GM12892 (cell line): ENCODE measurements around the gene LRRC53.
A peak's percentile ranks its signal among the peaks of the same experiment; 100 is the strongest.

Experiments
- DNase-seq: peaks from one replicate; pipeline ENCODE4 v3.0.0; 2011; ENCODE audit not compliant: insufficient read length
- FAIRE-seq: peaks from 2 replicates; lab custom pipeline; 2011; peaks lifted over from hg19 to GRCh38; lab: Jason Lieb, UNC
- POLR2A ChIP-seq: IDR thresholded peaks from 2 replicates; pipeline ENCODE4 v1.6.1; 2011; ENCODE audit warnings: low read depth, low read length, control low read depth
- POLR2AphosphoS5 ChIP-seq: IDR thresholded peaks from 2 replicates; pipeline ENCODE4 v1.6.1; 2011; ENCODE audit warnings: low read depth, low read length, control low read depth
- TAF1 ChIP-seq: IDR thresholded peaks from 2 replicates; pipeline ENCODE4 v1.6.1; 2011; ENCODE audit warnings: low read depth, mild to moderate bottlenecking, control low read depth, low read length, borderline replicate concordance

Gene LRRC53

DNA sequence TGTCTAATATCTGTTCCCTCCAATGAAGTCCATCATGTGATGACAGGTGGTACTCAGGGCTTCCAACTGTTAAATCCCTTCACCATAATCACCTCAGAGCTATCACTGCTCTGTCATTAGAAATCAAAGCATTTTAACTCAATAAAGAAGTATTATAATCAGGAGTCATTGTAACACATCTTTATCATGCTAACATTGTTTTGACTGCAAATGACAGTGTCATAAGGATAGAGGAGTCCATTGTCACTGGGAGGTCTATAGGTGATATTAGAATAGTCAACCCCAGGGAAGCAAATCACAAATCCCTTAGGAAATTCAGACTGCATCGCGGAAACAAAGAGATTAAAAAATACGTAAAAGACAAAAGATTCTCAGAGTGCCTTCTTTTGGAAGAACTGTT lies 30.8 kb downstream of the LRRC53 start:
- no peak for DNase-seq
- FAIRE-seq = no peak
- TF ChIP-seq TAF1 = no peak
- TF ChIP-seq POLR2A = no peak
- no peak for TF ChIP-seq POLR2AphosphoS5

DNA sequence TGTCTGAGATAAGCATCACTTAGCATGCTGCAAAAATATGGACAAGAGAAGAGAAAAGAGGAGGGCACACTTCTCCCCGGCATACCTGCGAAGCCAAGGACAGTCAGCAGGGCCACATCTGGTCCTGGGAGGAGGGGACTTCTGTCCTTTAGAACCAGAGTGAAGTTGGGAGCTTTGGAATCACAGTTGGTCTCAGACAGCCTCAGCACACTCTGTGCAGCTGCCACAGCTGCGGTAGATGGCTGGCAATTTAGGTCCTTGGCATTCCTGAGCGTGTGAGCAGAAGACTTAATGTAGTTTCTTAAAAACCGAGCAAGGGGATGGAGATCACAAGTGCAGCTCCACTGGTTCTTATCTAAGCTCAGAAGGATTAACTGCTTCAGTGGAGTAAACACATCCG lies 32.3 kb downstream of the LRRC53 start:
- TF ChIP-seq POLR2AphosphoS5 (no peak), TAF1 (no peak), POLR2A (no peak)
- FAIRE-seq = no peak
- DNase-seq = no peak

DNA sequence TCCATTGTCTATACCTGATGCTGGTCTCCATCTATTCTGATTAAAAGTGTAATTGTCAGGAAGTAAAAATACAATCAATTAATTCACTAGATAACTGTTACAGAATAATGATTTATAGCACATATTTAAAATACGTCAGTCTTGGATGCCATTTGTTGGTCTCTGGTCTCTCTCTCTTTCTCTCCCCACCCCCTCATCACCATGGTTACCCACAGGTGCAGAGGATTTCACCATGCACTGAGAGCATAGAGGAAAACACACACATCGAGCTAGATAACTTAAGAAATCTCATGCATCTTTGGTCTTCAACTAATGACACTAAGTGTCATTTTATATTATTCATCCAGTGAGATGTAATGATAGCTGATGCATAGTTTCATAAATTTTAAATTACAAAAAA lies 33.4 kb downstream of the LRRC53 start:
- TF ChIP-seq POLR2A (no peak), POLR2AphosphoS5 (no peak), TAF1 (no peak)
- DNase-seq (no peak), FAIRE-seq (no peak)

DNA sequence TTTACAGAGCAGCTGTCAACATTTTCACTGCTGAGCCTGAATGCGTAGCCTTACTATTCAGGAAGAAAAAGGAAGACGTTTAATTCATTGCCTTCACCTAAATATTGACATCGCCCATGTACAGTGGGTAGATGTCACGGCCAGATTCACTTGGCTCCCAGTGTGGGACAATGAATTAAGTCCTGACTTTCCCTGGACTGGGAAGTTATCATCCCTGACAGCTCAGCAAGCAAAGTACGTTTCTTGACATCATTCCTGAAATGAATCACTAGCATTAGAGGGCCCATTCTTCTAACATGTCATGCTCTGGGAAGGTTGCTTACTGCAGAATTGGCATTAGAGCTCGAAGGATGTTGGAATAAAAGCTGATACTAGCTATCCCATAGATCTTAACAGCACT lies 37.8 kb downstream of the LRRC53 start:
- TF ChIP-seq POLR2AphosphoS5 (no peak), POLR2A (no peak), TAF1 (no peak)
- FAIRE-seq (no peak), DNase-seq (no peak)

DNA sequence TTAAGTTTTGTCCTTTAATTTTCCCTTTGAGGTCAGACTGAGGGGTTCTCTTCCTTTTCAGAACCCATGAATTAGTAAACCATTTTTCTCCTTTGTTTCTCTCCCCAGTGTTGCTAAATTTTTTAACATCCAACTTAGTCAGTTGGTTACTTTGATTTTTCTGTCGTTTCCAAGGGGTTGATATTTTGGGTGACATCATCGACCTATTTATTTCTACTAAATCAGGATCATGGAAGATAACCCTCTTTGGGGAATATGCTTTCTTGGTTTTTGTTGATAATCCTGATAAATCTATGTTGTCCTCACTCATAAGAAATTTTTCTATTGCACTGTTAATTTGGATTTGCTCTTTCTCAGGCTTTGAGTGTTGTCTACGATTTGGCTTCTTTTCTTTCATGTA lies 40.9 kb downstream of the LRRC53 start:
- TF ChIP-seq POLR2AphosphoS5 (no peak), TAF1 (no peak), POLR2A (no peak)
- FAIRE-seq (no peak), DNase-seq (no peak)

DNA sequence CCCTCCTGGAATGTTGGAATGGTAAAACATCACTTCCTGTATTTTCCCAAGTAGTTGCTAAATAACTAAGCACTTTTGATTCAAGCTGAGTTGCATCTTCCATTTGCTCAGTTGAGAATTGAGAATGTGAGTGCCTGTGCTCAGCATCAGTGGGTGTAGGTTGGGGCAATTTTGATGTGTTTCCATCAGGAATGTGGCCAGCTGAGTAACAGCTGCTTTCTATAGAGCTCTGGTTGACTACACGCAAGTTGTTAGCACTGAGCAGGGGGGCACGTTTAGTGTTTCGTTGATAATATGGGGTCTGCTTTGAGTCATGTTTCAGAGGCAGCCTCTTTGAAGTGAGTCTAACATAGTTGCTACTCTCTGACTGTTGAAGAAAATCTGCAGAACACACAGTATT lies 41.5 kb downstream of the LRRC53 start:
- TF ChIP-seq POLR2AphosphoS5 (no peak), TAF1 (no peak), POLR2A (no peak)
- no peak for FAIRE-seq
- no peak for DNase-seq

DNA sequence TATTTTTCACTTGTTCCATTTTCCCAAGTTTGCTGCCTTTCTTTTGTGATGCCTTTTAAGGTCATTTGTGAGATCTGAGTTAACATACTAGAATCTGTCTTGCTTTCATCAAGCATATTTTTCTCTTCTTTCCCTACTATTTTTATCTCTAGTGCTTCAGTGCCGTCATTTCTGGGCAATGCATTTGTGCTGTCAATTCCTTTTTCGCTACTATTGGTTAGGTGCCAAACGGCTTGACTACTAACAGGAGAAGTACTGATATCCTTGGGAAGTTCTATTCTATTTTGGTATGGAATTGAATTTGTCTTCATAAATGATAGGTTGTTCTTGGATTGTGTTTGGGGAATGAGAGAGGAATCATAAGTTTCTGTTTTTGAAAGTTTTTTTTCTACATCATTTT lies 42.2 kb downstream of the LRRC53 start:
- TF ChIP-seq POLR2A (no peak), POLR2AphosphoS5 (no peak), TAF1 (no peak)
- DNase-seq (no peak), FAIRE-seq (no peak)

DNA sequence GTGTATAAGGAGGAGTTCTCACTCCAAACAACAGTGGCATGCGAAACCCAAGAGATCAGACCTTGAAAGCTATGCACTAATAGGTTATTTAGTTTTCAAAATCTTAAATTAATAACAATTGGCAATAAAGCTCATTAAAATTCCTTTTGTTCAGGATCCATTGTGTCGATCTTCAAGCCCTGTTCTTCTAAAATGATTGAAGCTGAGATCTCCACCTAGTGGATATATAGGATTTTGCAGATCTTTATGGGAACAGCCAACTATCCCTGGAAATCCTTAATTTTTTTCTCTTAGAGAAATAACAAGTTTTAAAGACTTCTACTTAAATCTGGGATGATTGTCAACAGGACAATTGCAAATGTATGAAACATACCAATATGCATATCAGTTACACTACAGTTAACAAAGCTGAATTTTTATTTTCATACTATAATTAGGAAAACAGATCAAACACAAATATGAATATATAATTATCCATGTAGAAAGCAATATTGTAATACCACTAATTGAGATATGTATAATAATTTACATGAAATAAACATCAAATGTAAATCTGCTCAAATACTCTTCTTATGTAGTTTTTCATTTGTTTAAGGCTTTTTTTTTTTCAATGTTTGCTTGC lies 43.3 kb downstream of the LRRC53 start:
- DNase-seq (no peak), FAIRE-seq (peak; percentile 30)

DNA sequence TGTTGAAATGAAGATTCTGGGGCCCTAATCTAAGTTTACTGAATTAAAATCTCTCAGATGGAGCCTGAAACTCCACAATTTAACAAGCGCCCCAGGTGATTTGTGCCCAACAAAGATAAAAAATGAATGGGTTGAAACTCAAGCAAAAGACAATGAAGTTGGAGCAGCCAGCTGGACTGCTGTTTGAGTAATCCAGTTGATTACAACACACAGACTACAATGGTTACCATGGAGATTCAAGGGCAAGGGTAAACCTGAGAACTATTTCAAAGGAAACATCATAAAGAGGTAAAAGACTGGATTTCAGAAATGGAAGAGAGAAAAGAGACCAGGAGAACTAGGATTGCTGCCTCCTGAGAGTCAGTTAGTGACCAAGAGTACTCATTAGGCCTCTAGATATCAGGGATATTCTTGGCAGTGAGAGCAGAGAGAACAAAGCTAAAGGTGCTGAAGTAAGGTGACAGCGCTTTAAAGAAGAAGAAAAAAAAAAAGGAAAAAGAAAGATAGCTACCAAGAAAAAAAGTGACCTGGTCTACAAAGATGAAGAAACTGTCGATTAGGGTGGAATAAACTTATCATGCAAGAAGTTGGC lies 44.5 kb downstream of the LRRC53 start:
- TF ChIP-seq POLR2A (no peak), TAF1 (no peak)
- DNase-seq = no peak
- FAIRE-seq = no peak

More for the DNA sequence above, 43.3 kb downstream of the LRRC53 start:
- TF ChIP-seq TAF1 = no peak
- no peak for TF ChIP-seq POLR2A
- no peak for TF ChIP-seq POLR2AphosphoS5

DNA sequence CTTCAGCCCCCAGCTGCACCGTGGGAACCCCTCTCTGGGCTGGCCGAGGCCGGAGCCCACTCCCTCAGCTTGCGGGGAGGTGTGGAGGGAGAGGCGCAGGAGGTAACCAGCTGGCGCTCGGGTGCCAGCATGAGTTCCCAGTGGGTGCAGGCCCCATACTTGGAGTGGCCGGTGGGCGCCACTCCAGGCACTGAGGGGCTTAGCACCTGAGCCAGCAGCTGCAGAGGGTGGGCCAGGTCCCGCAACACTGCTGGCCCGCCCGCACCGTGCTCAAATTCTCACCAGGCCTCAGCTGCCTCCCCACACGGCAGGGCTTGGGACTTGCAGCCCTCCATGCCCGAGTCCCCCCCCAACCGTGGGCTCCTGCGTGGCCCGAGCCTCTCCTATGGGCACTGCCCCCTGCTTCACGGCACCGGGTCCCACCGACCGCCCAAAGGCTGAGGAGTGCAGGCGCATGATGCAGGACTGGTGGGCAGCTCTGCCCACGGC lies 47.2 kb downstream of the LRRC53 start:
- no peak for TF ChIP-seq TAF1
- no peak for TF ChIP-seq POLR2AphosphoS5
- TF ChIP-seq POLR2A = no peak
- FAIRE-seq (no peak), DNase-seq (no peak)

DNA sequence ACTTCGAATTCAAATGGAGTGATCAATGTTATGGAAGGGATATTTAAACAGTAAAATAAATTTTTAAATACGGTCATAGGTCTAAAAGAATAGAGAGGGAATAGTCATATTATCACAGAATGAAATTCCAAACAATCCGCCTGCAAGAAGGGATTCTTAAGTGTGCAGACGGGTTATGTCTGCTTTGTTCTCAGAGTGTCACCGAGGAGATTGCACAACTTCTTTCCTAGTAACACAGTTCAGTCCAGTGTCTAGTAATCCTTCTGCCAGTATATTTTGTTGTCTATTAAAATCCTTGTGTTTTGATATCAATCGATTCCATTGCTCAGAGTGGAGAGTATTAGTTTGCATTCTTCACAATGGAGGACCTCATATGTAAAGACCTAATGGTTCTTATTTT lies 48.4 kb downstream of the LRRC53 start:
- TF ChIP-seq POLR2AphosphoS5 (no peak), TAF1 (no peak), POLR2A (no peak)
- FAIRE-seq = no peak

More for the DNA sequence above, 48.4 kb downstream of the LRRC53 start:
- DNase-seq = no peak
